PC-3 (cell line): Measurements from ENCODE around the gene CLN6. TPM values are rescaled to one million over a fixed set of nuclear protein-coding genes. Genes with fewer than 3 reads are reported as not detected.
"Not testable (repeated sequence)": the region's sequence is repeated elsewhere in the genome, so short reads cannot be mapped to it uniquely, and the experiment has no call there.

Experiments used
- ATAC-seq: fragments of 200-7000 bp; cut with Tn5 transposase; 2 replicates; pipeline ENCODE4 v1.9.1; 2020; ENCODE audit warnings: mild to moderate bottlenecking, moderate library complexity
- BruUV-seq: library from RNA; stranded (reverse); fragments of 400-500 nt; replicated peaks from 2 replicates; lab custom pipeline; 2021; lab: Mats Ljungman, UMichigan
- CTCF ChIA-PET: fragments of 300-600 bp; sonication (Branson Sonifier 250); formaldehyde crosslinking; loops from one replicate; lab custom pipeline; 2022; ENCODE audit warnings: antibody characterized with exemption; lab: Charles Lee
- POLR2A ChIA-PET: fragments of 300-600 bp; sonication (Branson Sonifier 250); formaldehyde crosslinking; loops from one replicate; lab custom pipeline; 2022; ENCODE audit warnings: antibody characterized with exemption; ENCODE audit not compliant: unreplicated experiment; lab: Charles Lee
- DNase-seq: peaks from one replicate; pipeline ENCODE4 v3.0.0-alpha.2; 2015
- H2AFZ ChIP-seq: fragments of 300-600 bp; sonication (generic); 2 replicates; pipeline ENCODE4 v1.6.0; 2016; ENCODE audit warnings: antibody characterized with exemption, low read length
- H3F3A ChIP-seq: fragments of 300-600 bp; sonication (generic); one replicate; pipeline ENCODE4 v1.6.0; 2017; ENCODE audit warnings: antibody characterized with exemption, low read length, control low read depth, mild to moderate bottlenecking; ENCODE audit not compliant: unreplicated experiment
- H3K27ac ChIP-seq: fragments of 300-600 bp; sonication (generic); 2 replicates; pipeline ENCODE4 v1.5.1; 2016; ENCODE audit warnings: mild to moderate bottlenecking, low read length
- H3K27me3 ChIP-seq: fragments of 300-600 bp; sonication (generic); 2 replicates; pipeline ENCODE4 v1.6.1; 2016; ENCODE audit warnings: low read length, mixed read lengths
- H3K36me3 ChIP-seq: fragments of 300-600 bp; sonication (generic); 2 replicates; pipeline ENCODE4 v1.6.1; 2016; ENCODE audit warnings: low read depth, mixed run types, low read length, mixed read lengths
- H3K4me1 ChIP-seq: fragments of 300-600 bp; sonication (generic); 2 replicates; pipeline ENCODE4 v1.5.1; 2016; ENCODE audit warnings: low read length; ENCODE audit not compliant: insufficient read depth
- H3K4me2 ChIP-seq: fragments of 300-600 bp; sonication (generic); 2 replicates; pipeline ENCODE4 v1.6.0; 2016; ENCODE audit warnings: low read length
- H3K4me3 ChIP-seq: fragments of 300-600 bp; sonication (generic); 2 replicates; pipeline ENCODE4 v1.5.1; 2016; ENCODE audit warnings: mild to moderate bottlenecking, low read length, mixed read lengths
- H3K79me2 ChIP-seq: fragments of 300-600 bp; sonication (generic); 2 replicates; pipeline ENCODE4 v1.6.1; 2017; ENCODE audit warnings: low read length, mixed read lengths
- H3K9ac ChIP-seq: fragments of 300-600 bp; sonication (generic); 2 replicates; pipeline ENCODE4 v1.6.0; 2016; ENCODE audit warnings: mild to moderate bottlenecking, low read length
- H3K9me2 ChIP-seq: fragments of 300-600 bp; sonication (generic); replicated peaks from 2 replicates; pipeline ENCODE4 v1.6.1; 2016; ENCODE audit warnings: mixed run types, low read length, mixed read lengths
- H3K9me3 ChIP-seq: fragments of 300-600 bp; sonication (generic); 2 replicates; pipeline ENCODE4 v1.6.1; 2016; ENCODE audit warnings: low read length, mixed read lengths
- H4K20me1 ChIP-seq: fragments of 300-600 bp; sonication (generic); 2 replicates; pipeline ENCODE4 v1.6.1; 2016; ENCODE audit warnings: low read length, mixed read lengths
- EZH2 ChIP-seq: fragments of 300-600 bp; sonication (generic); IDR thresholded peaks from one replicate; pipeline ENCODE4 v1.6.1; 2017; ENCODE audit warnings: antibody characterized with exemption, mild to moderate bottlenecking, low read length; ENCODE audit not compliant: unreplicated experiment
- EZH2phosphoT487 ChIP-seq: fragments of 300-600 bp; sonication (generic); IDR thresholded peaks from 2 replicates; pipeline ENCODE4 v1.6.1; 2018; ENCODE audit warnings: mild to moderate bottlenecking, antibody characterized with exemption, low read length, borderline replicate concordance
- intact Hi-C: fragments of 100-400 bp; cut with micrococcal nuclease; formaldehyde crosslinking; loops from 2 replicates; pipeline ENCODE4 v1.9.0; 2023
- total RNA-seq: library from RNA; depleted of rRNA; stranded (reverse); fragments of >200 nt; gene quantifications from 2 replicates; pipeline ENCODE4 v1.2.3, GENCODE V29; 2014
- TF ChIP-seq, protein P1 (sequence below): fragments of 300-600 bp; sonication (generic); conservative IDR thresholded peaks from 2 replicates; pipeline ENCODE4 v1.5.1; 2017; ENCODE audit warnings: antibody characterized with exemption, low read depth, mild to moderate bottlenecking, low read length

Gene CLN6
- total RNA-seq, 1 experiment from 2014 or later, result 33.4 TPM

GRCh38 chr15:68241088-68241935 lies 11.8 kb upstream of the CLN6 start:
- Histone ChIP-seq H3K27me3 (no peaks in the 10 kb centered on the region), H3F3A (no peaks in the 10 kb centered on the region), H3K4me1 (no peaks in the 10 kb centered on the region), H4K20me1 (no peaks in the 10 kb centered on the region), H3K79me2 (no peaks in the 10 kb centered on the region), H3K9ac (no peak overlapping the region), H3K9me3 (peaks cover 3% of the 10 kb centered on the region; the same call in 1 of the 2 replicates), H2AFZ (no peak overlapping the region), H3K9me2 (no peaks in the 10 kb centered on the region), H3K4me2 (no peak overlapping the region), H3K27ac (no peak overlapping the region), H3K36me3 (no peaks in the 10 kb centered on the region), H3K4me3 (no peak overlapping the region)
- POLR2A ChIA-PET, result no interaction called here
- intact Hi-C loops, result no loop called here
- ATAC-seq (no peak), DNase-seq (no peak)
- no TSS peak for BruUV-seq
- TF ChIP-seq, protein P1, sequence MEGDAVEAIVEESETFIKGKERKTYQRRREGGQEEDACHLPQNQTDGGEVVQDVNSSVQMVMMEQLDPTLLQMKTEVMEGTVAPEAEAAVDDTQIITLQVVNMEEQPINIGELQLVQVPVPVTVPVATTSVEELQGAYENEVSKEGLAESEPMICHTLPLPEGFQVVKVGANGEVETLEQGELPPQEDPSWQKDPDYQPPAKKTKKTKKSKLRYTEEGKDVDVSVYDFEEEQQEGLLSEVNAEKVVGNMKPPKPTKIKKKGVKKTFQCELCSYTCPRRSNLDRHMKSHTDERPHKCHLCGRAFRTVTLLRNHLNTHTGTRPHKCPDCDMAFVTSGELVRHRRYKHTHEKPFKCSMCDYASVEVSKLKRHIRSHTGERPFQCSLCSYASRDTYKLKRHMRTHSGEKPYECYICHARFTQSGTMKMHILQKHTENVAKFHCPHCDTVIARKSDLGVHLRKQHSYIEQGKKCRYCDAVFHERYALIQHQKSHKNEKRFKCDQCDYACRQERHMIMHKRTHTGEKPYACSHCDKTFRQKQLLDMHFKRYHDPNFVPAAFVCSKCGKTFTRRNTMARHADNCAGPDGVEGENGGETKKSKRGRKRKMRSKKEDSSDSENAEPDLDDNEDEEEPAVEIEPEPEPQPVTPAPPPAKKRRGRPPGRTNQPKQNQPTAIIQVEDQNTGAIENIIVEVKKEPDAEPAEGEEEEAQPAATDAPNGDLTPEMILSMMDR, result no peak
- no peak for TF ChIP-seq EZH2phosphoT487
- no peak for TF ChIP-seq EZH2
- CTCF ChIA-PET, result no interaction called here

DNA sequence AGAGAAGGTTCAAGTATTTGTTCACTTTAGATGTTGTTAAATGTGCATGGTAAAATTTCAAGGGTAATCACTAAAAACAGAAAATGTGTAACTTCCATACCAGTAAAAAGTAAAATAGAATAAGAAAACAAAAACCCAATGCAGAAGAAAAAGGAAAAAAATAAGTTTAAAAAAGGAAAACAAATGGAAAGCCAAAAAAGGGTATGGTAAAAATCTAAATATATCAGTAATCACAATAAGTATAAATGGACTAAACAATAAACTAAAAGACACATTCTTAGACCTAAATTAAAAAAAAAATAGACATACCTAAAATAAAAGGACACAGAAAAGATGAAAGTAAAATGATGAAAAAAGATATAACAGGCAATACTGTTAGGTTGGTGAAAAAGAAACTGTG lies 9.5 kb upstream of the CLN6 start:
- H3K9me2 ChIP-seq, result no peaks in the 10 kb centered on the region
- POLR2A ChIA-PET, result no interaction called here
- no peak overlapping the region for H3K27ac ChIP-seq
- no peaks in the 10 kb centered on the region for H3K4me1 ChIP-seq
- no peak overlapping the region for H3K9ac ChIP-seq
- no peak overlapping the region for H3K4me3 ChIP-seq
- H3K36me3 ChIP-seq, result no peaks in the 10 kb centered on the region
- BruUV-seq, result no TSS peak
- H3K9me3 ChIP-seq, result no peaks in the 10 kb centered on the region
- intact Hi-C loops, result no loop called here
- H2AFZ ChIP-seq, result no peak overlapping the region
- no peak for DNase-seq
- no peaks in the 10 kb centered on the region for H3F3A ChIP-seq
- TF ChIP-seq, protein P1, result no peak
- TF ChIP-seq EZH2phosphoT487 (no peak), EZH2 (no peak)
- CTCF ChIA-PET, result no interaction called here
- H3K27me3 ChIP-seq, result no peaks in the 10 kb centered on the region
- no peak for ATAC-seq
- no peaks in the 10 kb centered on the region for H4K20me1 ChIP-seq
- no peak overlapping the region for H3K4me2 ChIP-seq
- no peaks in the 10 kb centered on the region for H3K79me2 ChIP-seq

DNA sequence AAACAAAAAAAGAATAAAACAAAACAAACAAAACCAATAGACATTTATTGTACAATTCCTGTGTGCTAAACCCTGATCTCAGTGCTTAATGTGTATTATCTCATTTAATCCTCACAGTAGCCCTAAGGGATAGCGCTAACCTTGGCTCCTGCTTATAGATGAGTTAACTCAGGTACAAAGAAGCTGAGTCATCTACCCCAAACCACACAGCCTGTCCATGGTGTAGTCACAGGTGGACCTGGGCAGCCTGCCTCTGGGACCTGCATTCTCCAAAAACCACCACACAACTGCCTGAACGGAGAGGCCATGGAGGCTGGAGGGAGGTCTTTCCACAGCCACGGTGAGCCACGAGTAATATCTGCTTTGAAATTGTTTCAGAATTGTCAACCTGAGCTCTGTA lies 5.5 kb upstream of the CLN6 start:
- intact Hi-C loops, result no loop called here
- TF ChIP-seq, protein P1, result no peak
- TF ChIP-seq EZH2 (no peak), EZH2phosphoT487 (no peak)
- Histone ChIP-seq H2AFZ (no peak overlapping the region), H3K4me2 (no peak overlapping the region), H4K20me1 (no peaks in the 10 kb centered on the region), H3K9me2 (no peaks in the 10 kb centered on the region), H3K4me3 (no peak overlapping the region), H3K79me2 (no peaks in the 10 kb centered on the region), H3F3A (no peaks in the 10 kb centered on the region), H3K9me3 (no peaks in the 10 kb centered on the region), H3K36me3 (no peaks in the 10 kb centered on the region), H3K27ac (no peak overlapping the region), H3K27me3 (no peaks in the 10 kb centered on the region), H3K9ac (no peak overlapping the region), H3K4me1 (peaks cover 4% of the 10 kb centered on the region; the same call in 1 of the 2 replicates)
- DNase-seq, result peak; percentile 59
- ChIA-PET CTCF (no interaction called here), POLR2A (no interaction called here)
- no TSS peak for BruUV-seq
- no peak for ATAC-seq

DNA sequence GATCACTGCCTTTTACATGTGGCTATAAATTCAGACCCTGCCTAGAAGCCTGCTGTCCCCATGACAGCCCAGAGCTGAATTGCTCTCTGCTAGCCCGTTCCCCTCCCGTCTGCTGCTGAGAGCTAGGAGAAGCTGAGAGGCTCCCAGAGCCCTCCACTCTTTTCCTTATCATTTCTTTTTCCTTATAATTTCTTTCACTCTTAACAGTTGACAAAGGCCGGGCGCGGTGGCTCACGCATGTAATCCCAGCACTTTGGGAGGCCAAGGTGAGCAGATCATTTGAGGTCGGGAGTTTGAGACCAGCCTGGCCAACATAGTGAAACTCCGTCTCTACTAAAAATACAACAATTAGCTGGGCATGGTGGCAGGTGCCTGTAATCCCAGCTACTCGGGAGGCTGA lies 5.0 kb upstream of the CLN6 start:
- H3K9me3 ChIP-seq, H3K27me3 ChIP-seq, H3K9ac ChIP-seq, H3K4me2 ChIP-seq, H3K36me3 ChIP-seq, H2AFZ ChIP-seq, H3K4me3 ChIP-seq, BruUV-seq, H3K27ac ChIP-seq, POLR2A ChIA-PET, DNase-seq, H3K9me2 ChIP-seq, H3K4me1 ChIP-seq, H3F3A ChIP-seq, H3K79me2 ChIP-seq, H4K20me1 ChIP-seq, ATAC-seq, CTCF ChIA-PET, intact Hi-C loops: not testable (repeated sequence)
